ENCODE results near the gene COMTD1. TPM values are rescaled to one million over a fixed set of nuclear protein-coding genes. Genes with fewer than 3 reads are reported as not detected.

Gene COMTD1
- total and polyA plus RNA-seq, 2 of the 13 experiments (the other 11 are each of a cell fraction or from before 2014, with no cell fraction given): 11.8 to 18.4 TPM

- TF ChIP-seq SP140L (CRISPR knock-in tag; IDR thresholded peaks at IDR 0.05; ENCODE audit: borderline replicate concordance): no peak
- TF ChIP-seq TCF12 (IDR thresholded peaks at IDR 0.05): no peak
- TF ChIP-seq TCF12 (CRISPR knock-in tag; IDR thresholded peaks at IDR 0.05): no peak
- TF ChIP-seq UBTF (CRISPR knock-in tag; IDR thresholded peaks at IDR 0.05): no peak
- no peak for TF ChIP-seq ELF4 (CRISPR knock-in tag; IDR thresholded peaks at IDR 0.05; ENCODE audit: borderline replicate concordance)
- 0 out of 2 replicates have a peak, but pooled peaks have one; percentile 11 for TF ChIP-seq NFE2L2 (IDR thresholded peaks at IDR 0.05; ENCODE audit: low read length)
- no peak for TF ChIP-seq ZKSCAN8 (CRISPR knock-in tag; IDR thresholded peaks at IDR 0.05; ENCODE audit: borderline replicate concordance)
- no peak for TF ChIP-seq RCOR2 (CRISPR knock-in tag; IDR thresholded peaks at IDR 0.05)
- no peak for TF ChIP-seq RELA (CRISPR knock-in tag; IDR thresholded peaks at IDR 0.05)
- TF ChIP-seq TOPORS (CRISPR knock-in tag; IDR thresholded peaks at IDR 0.05): no peak
- no peak for TF ChIP-seq ZSCAN29 (CRISPR knock-in tag; conservative IDR thresholded peaks at IDR 0.05)
- no peak for TF ChIP-seq KAT7 (CRISPR knock-in tag; IDR thresholded peaks at IDR 0.05; ENCODE audit: borderline replicate concordance)
- no peak for TF ChIP-seq BRCA1 (CRISPR knock-in tag; IDR thresholded peaks at IDR 0.05)
- TF ChIP-seq MAFK (conservative IDR thresholded peaks at IDR 0.05 in 1 of 2, IDR thresholded peaks at IDR 0.05 in 1 of 2; ENCODE audit: low read length in 2 of 2): no peak
- no peak for TF ChIP-seq ATF5 (CRISPR knock-in tag; IDR thresholded peaks at IDR 0.05; ENCODE audit: low read depth)
- TF ChIP-seq CBFB (CRISPR knock-in tag; IDR thresholded peaks at IDR 0.05): no peak
- no peak for TF ChIP-seq ZNF615 (CRISPR knock-in tag; IDR thresholded peaks at IDR 0.05; ENCODE audit: borderline replicate concordance)
- no peak for TF ChIP-seq ZNF33A (CRISPR knock-in tag; IDR thresholded peaks at IDR 0.05; ENCODE audit: borderline replicate concordance)
- TF ChIP-seq HMGXB4 (CRISPR knock-in tag; IDR thresholded peaks at IDR 0.05; ENCODE audit: borderline replicate concordance in 1 of 2, low read depth in 1 of 2): no peak
- peak; percentile 65; the same call in 1 of the 2 replicates for TF ChIP-seq RXRB (CRISPR knock-in tag; IDR thresholded peaks at IDR 0.05; ENCODE audit: borderline replicate concordance)
- no peak for TF ChIP-seq YEATS2 (CRISPR knock-in tag; IDR thresholded peaks at IDR 0.05; ENCODE audit: borderline replicate concordance)
- TF ChIP-seq ZNF513 (CRISPR knock-in tag; conservative IDR thresholded peaks at IDR 0.05): no peak
- no peak; the same call in 1 of the 2 replicates for TF ChIP-seq GFI1 (CRISPR knock-in tag; IDR thresholded peaks at IDR 0.05; ENCODE audit: borderline replicate concordance)
- TF ChIP-seq SP2 (CRISPR knock-in tag; IDR thresholded peaks at IDR 0.05): no peak
Measured at GRCh38 chr10:75191821-75192568, 43.8 kb downstream of the COMTD1 start (continued).
